ENCODE measurements around the gene ZNF467. TPM values are rescaled to one million over a fixed set of nuclear protein-coding genes. Genes with fewer than 3 reads are reported as not detected.

ZNF467 gene
- total and polyA plus RNA-seq, 3 donors from 2014 or later: 2.4 to 3.3 (median 2.9) TPM

- peak; percentile 62 for DNase-seq
- intact Hi-C loops (cut with DNase I; ENCODE audit: low total_unique reads): no loop called here
- Histone ChIP-seq H3K9me3 (no peaks in the 10 kb centered on the region), H3K36me3 (ENCODE audit: low read depth, missing control alignments) (no peaks in the 10 kb centered on the region), H3K27ac (no peak overlapping the region), H3K27me3 (no peaks in the 10 kb centered on the region), H3K4me3 (no peak overlapping the region), H3K4me1 (no peaks in the 10 kb centered on the region)
- TF ChIP-seq POLR2A (IDR thresholded peaks at IDR 0.05): no peak
- TF ChIP-seq CTCF (IDR thresholded peaks at IDR 0.05): no peak
- WGBS, 2 donors: 73 to 88% methylated on average over 4 to 22 of the region's 22 CpGs
These were observed 10.2 kb upstream of the ZNF467 start for GRCh38 chr7:149783386-149784250.

GRCh38 chr7:149782682-149783345 lies 9.4 kb upstream of the ZNF467 start:
- WGBS, 2 donors: 93% methylated on average over 15 to 18 of the region's 18 CpGs
- H3K27ac ChIP-seq: no peak overlapping the region
- no peak for TF ChIP-seq POLR2A (IDR thresholded peaks at IDR 0.05)
- no peak for TF ChIP-seq CTCF (IDR thresholded peaks at IDR 0.05)
- intact Hi-C loops (cut with DNase I; ENCODE audit: low total_unique reads): no loop called here
- no peaks in the 10 kb centered on the region for H3K9me3 ChIP-seq
- H3K4me3 ChIP-seq: no peak overlapping the region
- no peak for DNase-seq
- H3K36me3 ChIP-seq (ENCODE audit: low read depth, missing control alignments): no peaks in the 10 kb centered on the region
- no peaks in the 10 kb centered on the region for H3K27me3 ChIP-seq
- H3K4me1 ChIP-seq: no peaks in the 10 kb centered on the region

GRCh38 chr7:149781921-149782320 lies 8.5 kb upstream of the ZNF467 start:
- no peaks in the 10 kb centered on the region for H3K36me3 ChIP-seq (ENCODE audit: low read depth, missing control alignments)
- H3K27me3 ChIP-seq: no peaks in the 10 kb centered on the region
- H3K27ac ChIP-seq: no peak overlapping the region
- TF ChIP-seq CTCF (IDR thresholded peaks at IDR 0.05) (no peak), POLR2A (IDR thresholded peaks at IDR 0.05) (no peak)
- no peaks in the 10 kb centered on the region for H3K9me3 ChIP-seq
- H3K4me1 ChIP-seq: no peaks in the 10 kb centered on the region
- no peak overlapping the region for H3K4me3 ChIP-seq
- WGBS, 2 donors: 93 to 94% methylated on average over 9 to 13 of the region's 13 CpGs
- DNase-seq: no peak
- intact Hi-C loops (cut with DNase I; ENCODE audit: low total_unique reads): no loop called here

- WGBS, 2 donors: 89 to 94% methylated on average over 8 to 16 of the region's 16 CpGs
- H3K4me1 ChIP-seq: no peaks in the 10 kb centered on the region
- no peak overlapping the region for H3K27ac ChIP-seq
- H3K27me3 ChIP-seq: no peaks in the 10 kb centered on the region
- intact Hi-C loops (cut with DNase I; ENCODE audit: low total_unique reads): no loop called here
- H3K4me3 ChIP-seq: no peak overlapping the region
- no peaks in the 10 kb centered on the region for H3K9me3 ChIP-seq
- no peak for DNase-seq
- H3K36me3 ChIP-seq (ENCODE audit: low read depth, missing control alignments): no peaks in the 10 kb centered on the region
- TF ChIP-seq POLR2A (IDR thresholded peaks at IDR 0.05) (no peak), CTCF (IDR thresholded peaks at IDR 0.05) (no peak)
These were observed 7.4 kb upstream of the ZNF467 start for GRCh38 chr7:149780636-149781419.

All from testis (tissue), 3 donors.